Erythroblast (primary cell): ENCODE data around the gene B4GALNT4.
"Not testable (repeated sequence)": the region's sequence is repeated elsewhere in the genome, so short reads cannot be mapped to it uniquely, and the experiment has no call there.

Experiments
- DNase-seq, 2 experiments: peaks; one replicate each; lab custom pipeline; 2025; lab: John Stamatoyannopoulos, UW
- GATA1 ChIP-seq: IDR thresholded peaks from 2 replicates; pipeline ENCODE4 v1.6.1; 2011; ENCODE audit warnings: low read depth, mild to moderate bottlenecking, control low read depth, low read length, moderate library complexity
- POLR2A ChIP-seq: IDR thresholded peaks from 2 replicates; pipeline ENCODE4 v1.6.1; 2011; ENCODE audit warnings: mild to moderate bottlenecking, low read length

The B4GALNT4 gene

GRCh38 chr11:416757-417621 lies 47.7 kb downstream of the B4GALNT4 start:
- DNase-seq = no peak
- TF ChIP-seq POLR2A = no peak
- no peak for TF ChIP-seq GATA1

DNA sequence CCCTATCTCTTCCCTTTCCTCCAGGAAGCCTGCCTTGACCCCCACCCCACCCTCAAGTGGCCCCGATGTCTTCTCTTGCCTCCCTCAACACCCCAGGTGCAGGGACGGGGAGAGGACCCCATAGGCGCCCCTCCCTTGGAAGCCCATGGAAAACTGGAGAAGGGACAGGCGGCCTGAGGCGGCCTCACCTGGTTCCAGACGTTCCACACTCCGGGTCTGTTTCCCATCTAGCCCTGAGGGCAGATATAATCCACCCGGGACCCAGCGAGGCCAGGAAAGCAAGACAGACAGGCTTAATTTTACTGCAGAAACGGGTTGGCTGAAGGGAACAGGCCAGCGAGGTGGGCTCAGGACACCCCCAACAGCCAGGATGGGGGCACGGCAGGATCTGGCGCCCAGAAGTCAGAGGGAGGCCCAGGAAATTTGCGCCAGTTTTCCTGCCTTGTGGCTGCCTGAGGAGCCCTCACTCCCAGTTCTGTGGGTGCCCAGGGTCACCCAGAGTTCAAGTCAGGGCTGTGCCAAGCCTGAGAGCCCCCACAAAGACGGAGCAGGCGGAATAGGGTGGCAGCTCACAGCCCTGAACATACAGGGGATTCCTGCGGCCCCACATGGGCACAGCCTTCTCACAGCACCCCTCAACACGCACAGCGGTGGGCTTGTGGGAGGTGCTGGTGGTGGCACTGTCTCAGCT lies 48.5 kb downstream of the B4GALNT4 start:
- DNase-seq = no peak
- no peak for TF ChIP-seq GATA1
- no peak for TF ChIP-seq POLR2A

DNA sequence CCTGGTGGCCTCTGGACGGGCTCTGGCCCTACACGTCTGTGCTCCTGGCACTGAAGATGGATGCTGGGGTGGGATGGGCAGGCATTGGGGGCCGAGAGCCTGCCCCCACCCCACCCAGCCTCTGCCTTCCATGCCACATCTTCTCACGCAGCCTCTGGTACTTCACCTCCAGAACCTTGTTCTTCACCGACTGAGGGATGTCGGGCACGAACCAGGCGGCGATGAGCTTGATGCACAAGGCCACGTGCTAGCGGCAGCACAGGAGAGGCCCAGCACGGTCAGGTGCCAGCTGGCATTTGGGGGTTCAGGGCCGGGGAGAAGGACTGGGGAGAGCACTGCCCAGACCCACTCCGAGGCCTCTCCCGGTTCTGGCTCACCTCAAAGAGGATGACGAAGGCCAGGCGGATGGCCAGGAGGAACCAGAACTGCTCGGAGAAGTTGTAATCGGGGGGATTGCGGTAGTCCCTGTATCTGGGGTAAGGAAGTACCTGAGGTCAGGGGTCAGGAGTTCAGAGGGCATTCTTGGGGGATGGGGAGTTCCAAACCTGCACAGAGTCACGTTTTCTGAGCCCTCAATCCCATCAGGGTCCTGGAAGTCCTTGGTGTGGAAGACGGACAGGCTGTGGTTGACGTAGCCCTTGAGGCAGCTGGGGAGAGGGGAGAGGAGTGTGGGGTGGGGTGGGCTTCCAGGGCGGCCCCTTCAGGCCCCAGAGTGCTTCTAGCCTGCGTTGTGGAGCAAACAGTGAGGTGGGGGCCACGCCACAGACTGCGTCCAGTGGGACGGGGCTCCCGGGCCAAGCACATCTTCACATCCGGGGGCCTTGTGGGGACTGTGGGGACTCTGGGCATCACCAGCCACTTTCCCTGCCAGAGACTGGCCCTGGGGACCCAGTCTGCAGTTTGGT lies 49.3 kb downstream of the B4GALNT4 start:
- no peak for DNase-seq

DNA sequence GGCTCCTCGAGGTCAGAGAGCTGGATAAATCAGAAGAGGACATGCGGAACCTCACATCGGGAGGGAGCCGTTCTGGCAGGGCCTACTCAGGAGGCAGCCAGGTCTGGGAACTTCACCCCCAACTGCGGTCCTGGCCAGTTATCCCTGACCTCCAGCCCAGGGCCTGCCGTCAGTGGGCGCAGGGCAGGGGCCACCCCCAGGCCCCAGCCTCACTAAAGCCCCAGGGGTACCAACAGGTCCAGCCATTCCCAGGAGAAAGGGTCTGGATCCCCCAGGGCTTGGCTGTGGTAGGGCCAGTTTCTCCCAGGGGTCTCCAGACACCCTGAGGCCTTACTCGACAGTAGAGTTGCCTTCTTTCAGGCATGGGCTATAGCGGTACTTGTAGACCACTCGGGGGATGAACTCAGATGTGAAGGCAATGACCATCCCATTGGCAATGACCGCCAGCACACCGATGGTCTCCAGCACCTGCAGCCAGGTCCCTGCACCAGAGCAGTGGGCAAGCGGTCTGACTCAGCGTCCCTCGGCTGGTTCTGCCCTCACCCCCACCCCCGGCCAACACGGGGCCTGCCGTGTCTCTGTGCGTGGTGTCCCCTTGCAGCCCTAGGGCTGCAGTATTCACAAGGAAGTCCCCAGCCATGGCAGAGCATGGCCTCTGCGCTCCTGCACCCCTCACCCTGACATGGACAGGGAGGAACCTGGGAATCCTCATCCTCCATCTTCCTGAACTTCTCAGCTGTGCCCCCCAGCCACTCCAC lies 50.1 kb downstream of the B4GALNT4 start:
- TF ChIP-seq POLR2A = no peak
- no peak for TF ChIP-seq GATA1
- no peak for DNase-seq

More for the DNA sequence above, 49.3 kb downstream of the B4GALNT4 start:
- TF ChIP-seq GATA1 (no peak), POLR2A (no peak)

DNA sequence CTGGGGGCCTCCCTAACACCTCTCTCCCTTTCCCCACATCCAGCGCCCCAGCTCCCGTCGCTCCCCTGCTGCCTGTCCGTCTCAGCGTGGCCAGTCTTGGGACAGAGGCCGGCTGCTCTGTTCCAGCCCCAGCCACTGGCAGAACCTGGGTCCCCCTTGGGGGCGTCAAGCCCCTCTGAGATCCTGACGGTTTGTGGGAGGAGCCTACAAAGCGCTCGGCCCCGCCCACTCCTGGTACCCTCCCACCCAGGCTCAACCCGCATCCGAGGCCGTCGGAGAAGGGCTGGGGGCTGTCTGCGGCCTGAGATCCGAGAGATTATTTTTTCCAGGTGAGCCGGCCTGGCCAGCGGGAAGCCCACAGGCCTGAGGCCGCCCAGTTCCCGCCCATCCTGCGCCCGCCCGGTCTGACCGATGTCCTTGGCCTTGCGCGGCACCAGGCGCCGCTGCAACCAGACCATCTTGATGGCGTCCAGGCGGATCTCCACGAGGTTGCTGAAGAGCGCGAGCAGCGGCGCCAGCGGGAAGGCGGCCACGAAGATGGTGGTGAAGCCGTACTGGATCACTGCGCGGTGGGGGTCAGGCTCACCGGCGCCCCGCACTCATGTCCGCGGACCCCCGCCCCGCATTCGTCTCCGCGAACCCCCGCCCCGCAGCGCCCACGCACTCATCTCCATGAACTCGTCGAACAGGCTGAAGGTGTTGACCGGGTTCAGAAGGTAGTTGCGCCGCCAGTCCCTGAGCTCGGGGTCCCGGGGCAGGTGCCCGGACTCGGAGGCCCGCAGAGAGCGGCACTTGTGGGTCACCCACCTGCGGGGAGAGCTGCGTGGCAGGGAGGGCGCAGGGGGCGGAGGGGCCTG lies 51.0 kb downstream of the B4GALNT4 start:
- TF ChIP-seq GATA1 = no peak
- no peak for TF ChIP-seq POLR2A

GRCh38 chr11:420911-421321 lies 51.6 kb downstream of the B4GALNT4 start:
- TF ChIP-seq GATA1 (no peak), POLR2A (no peak)
- DNase-seq = no peak

More for the DNA sequence above, 51.0 kb downstream of the B4GALNT4 start:
- DNase-seq = no peak

- TF ChIP-seq POLR2A (no peak), GATA1 (no peak)
Measured at GRCh38 chr11:422249-422656, 53.0 kb downstream of the B4GALNT4 start.

DNA sequence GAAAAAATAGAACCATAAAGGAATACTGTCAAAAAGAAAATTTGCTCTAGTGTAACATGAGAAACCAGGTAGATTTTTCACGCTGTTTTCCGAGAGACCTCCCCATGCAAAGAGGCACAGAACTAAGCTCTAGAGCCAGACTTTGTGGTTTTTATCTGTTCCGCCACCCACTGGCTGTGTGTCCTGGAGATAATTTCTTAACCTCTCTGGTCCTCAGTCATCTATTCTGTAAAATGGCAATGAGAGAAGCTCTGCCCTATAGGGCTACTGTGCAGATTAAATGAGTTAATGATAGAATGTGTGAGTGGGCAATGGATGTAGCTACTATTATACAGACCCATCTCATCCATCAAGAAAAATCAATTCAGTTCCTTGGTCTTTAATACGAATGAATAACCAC lies 54.9 kb downstream of the B4GALNT4 start:
- DNase-seq = no peak
- TF ChIP-seq POLR2A (no peak), GATA1 (no peak)

More at GRCh38 chr11:422249-422656, 53.0 kb downstream of the B4GALNT4 start:
- DNase-seq = peak in 1 of 2 experiments; percentile 67

DNA sequence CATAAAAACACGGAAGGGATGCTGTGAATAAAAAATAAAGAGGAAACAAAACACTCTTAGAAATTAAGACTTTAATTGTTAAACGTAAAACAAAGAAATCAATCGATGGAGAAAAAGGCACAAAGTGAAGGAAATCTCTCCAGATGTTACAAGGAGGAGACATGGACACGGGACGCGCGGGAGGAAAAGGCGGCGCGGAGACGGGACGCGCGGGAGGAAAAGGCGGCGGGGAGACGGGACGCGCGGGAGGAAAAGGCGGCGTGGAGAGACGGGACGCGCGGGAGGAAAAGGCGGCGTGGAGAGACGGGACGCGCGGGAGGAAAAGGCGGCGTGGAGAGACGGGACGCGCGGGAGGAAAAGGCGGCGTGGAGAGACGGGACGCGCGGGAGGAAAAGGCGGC lies 55.5 kb downstream of the B4GALNT4 start:
- not testable (repeated sequence) for DNase-seq

- DNase-seq = no peak
- TF ChIP-seq POLR2A (no peak), GATA1 (no peak)
Measured at GRCh38 chr11:425301-425700, 56.0 kb downstream of the B4GALNT4 start.

GRCh38 chr11:426851-427250 lies 57.6 kb downstream of the B4GALNT4 start:
- DNase-seq = no peak

DNA sequence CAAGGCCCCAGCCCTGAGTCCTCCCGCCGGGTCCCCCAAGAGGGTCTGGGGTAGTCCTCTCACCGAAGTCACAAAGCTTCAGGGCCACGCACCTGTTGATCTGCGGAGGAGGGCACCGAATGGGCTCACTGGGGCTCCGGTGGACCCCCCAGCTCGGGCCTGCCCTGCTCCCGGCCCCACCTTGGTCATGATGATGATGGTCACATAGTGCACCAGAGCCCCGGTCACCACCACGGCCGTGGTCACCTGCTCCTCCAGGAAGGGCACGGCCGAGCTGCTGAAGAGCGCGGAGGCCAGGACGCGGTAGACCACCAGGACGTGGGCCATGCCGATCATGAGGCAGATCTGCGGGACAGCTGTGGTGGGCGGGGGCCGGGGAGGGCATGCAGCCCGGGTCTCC lies 59.0 kb downstream of the B4GALNT4 start:
- no peak for DNase-seq
- no peak for TF ChIP-seq POLR2A
- no peak for TF ChIP-seq GATA1

More at GRCh38 chr11:426851-427250, 57.6 kb downstream of the B4GALNT4 start:
- TF ChIP-seq POLR2A = no peak
- TF ChIP-seq GATA1 = no peak
